HG03460 (cell line): ENCODE measurements around the gene RABGAP1L.
A peak's percentile ranks its signal among the peaks of the same experiment; 100 is the strongest.

Experiments used
- ATAC-seq: cut with Tn5 transposase; IDR thresholded peaks from one replicate; pipeline ENCODE4 v1.9.1; 2021; ENCODE audit not compliant: unreplicated experiment

RABGAP1L gene

GRCh38 chr1:174953285-174954072 is 794.2 kb downstream of the RABGAP1L start:
- no peak for ATAC-seq

DNA sequence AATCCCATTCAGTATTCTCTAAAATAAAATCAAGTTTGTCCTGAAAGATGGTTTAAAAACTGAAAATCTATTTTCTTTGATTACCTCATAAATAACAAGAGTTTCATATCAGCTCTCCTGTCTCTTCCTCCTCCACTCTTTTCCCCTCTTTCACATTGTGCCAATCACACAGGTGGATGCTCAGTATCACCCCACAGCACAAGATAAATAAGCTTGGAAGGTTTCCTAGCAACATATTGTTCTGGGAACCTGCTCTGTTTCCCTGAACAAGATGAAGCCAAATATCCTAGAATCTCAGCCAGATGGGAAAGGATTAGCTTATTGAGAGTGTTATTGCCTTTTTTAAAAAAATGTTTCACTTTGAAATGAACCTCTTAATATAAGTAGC is 794.7 kb downstream of the RABGAP1L start:
- no peak for ATAC-seq

- ATAC-seq, result no peak
Measured at GRCh38 chr1:174954671-174955669, 795.6 kb downstream of the RABGAP1L start.

GRCh38 chr1:174956086-174956485 is 796.8 kb downstream of the RABGAP1L start:
- no peak for ATAC-seq

DNA sequence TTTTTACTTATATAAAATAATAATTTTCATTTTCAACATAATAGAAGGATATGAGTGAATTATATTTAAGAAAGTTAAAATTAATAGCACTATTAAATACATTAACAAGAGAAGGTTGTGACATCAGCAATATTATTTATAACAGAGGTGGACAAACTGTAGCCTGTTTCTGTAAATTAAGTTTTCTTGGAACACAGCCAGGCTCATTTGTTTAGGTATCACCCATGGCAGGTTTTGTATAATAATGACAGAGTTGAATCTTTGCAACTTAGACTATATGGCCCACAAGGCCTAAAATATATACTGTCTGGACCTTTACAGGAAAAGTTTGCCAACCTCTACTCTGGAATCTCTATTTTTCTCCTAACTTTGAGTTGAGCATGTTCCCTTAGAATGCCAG is 797.7 kb downstream of the RABGAP1L start:
- no peak for ATAC-seq

- no peak for ATAC-seq
Measured at GRCh38 chr1:174957829-174958228, 798.5 kb downstream of the RABGAP1L start.

- ATAC-seq, result no peak
Measured at GRCh38 chr1:174958396-174958795, 799.1 kb downstream of the RABGAP1L start.

GRCh38 chr1:174960362-174960761 is 801.0 kb downstream of the RABGAP1L start:
- no peak for ATAC-seq

DNA sequence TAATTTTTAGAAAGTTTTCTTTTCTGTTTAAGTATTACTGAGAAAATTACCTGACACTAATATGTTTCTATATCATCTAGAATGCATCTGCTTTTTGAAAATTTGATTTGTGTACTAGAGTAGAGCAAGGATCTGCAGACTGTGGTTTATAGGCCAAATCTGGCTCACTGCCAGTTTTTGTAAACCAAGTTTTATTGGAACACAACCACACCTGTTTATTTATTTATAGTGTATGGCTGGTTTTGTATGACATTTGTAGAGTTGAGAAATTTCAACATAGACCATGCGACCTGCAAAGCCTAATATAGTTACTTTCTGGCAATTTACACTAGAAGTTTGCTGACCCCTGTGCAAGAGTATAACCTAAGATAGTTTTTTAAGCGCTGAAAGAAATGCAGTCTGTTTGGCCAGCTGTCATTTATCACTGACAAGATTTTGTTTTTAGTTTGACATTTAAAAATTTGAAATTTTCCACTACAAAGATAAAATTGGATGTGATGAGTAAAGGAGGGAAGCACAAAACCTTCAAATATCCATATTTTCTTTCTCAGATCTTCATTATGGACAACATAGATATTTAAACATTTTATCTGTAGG is 804.3 kb downstream of the RABGAP1L start:
- ATAC-seq, result no peak

- no peak for ATAC-seq
Measured at GRCh38 chr1:174964261-174964971, 805.1 kb downstream of the RABGAP1L start.

- no peak for ATAC-seq
Measured at GRCh38 chr1:174964972-174965361, 805.6 kb downstream of the RABGAP1L start.

GRCh38 chr1:174965362-174966007 is 806.2 kb downstream of the RABGAP1L start:
- no peak for ATAC-seq

- no peak for ATAC-seq
Measured at GRCh38 chr1:174966008-174966572, 806.8 kb downstream of the RABGAP1L start.

DNA sequence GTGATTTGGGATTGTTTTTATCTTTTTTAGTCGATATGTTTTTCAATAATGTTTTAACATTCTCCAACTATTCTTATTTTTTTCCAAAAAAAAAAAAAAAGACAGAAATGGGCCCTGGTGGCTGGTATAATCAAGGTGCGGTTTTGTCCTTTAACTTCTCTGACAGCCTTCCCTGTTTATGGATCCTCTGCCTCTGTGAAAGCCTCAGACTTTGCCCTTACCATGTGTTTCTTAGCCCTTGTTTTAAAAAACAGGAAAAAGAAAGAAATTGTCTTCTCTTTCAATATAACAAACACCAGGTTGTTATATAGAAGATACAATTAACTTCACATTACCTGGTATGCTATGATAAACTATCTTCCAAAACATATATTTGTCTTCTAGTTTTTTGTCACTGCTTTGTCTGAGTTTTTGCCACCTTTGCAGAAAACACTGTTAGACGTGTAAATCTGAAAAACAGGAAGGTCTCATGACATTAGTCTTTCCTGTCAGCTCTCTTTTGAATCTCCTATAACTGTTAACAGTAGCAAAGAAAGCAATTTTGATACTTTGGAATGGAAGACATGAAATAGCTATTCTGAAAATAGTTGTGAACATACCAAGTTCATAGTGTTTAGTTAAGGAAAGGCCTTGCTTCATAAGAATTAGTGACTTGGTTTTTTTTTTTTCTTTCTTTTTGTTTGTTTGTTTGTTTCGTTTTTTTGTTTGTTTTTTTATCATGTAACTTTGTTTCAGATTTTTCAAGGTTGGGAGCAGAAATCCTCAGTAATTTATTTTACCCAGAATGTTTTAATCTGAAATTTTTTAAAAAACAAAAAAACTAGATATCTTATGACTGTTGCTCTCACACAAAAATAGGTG is 808.8 kb downstream of the RABGAP1L start:
- ATAC-seq, result no peak

DNA sequence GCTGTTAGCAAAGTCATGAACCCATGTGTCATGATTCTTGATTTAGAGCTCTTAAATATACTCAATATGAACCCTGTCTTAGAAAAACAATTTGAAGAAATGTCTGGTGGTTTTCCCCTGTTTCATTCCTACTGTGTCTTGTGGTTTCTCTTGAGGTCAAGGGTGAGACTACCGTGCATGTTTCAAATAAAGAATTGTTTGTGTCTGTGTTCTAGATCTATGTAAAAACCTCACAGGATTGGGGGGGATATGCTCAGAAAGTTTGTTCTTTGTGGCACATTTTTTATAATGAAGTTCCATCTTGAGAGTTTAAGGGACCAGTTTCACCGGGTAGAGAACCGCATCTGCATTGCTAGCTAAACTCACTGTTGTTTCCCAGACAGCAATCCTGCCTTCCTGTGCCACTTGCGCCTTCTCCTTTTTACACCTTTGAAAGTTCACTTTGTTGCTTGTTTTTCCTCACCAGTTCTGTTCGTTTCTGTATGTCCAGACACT is 809.5 kb downstream of the RABGAP1L start:
- ATAC-seq, result peak; percentile 68

DNA sequence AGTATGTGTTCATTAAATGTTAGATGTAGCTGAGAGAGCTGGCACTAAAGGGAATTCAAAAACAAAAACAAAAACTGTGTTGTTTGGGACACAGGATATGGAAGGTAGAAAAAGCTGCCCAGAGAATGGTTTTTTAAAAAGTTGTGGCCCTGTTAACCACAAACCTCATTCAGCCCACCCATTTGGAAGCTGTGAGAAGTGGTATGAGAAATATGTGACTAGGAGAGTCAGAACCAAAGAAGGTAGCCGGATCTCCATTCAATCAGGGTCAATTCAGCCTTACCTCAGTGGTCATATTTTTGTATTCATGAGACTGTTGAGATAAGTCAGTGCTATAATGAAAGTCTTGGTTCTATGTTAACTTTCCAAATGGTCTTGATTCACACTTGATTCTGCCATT is 810.7 kb downstream of the RABGAP1L start:
- peak; percentile 51 for ATAC-seq

DNA sequence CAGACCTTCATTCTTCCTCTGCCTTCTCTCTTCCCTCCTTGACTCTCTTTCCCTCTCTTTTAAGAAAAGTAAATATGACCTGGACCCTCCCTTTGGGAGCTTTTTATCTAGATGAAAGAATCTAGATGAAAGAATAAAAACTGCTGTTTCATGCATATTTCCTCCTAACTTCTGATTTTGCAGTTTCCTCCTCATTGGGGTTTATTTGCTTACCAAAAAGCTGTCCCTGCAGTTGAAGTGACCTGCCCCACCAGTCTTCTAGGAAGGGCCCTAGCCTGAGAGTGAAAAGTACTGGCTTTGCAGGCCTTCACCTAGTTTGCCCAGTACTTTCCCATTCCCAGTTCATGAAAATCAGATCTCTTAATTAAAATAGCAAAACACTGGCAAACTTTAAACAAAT is 812.1 kb downstream of the RABGAP1L start:
- no peak for ATAC-seq

- no peak for ATAC-seq
Measured at GRCh38 chr1:174971902-174972301, 812.6 kb downstream of the RABGAP1L start.

DNA sequence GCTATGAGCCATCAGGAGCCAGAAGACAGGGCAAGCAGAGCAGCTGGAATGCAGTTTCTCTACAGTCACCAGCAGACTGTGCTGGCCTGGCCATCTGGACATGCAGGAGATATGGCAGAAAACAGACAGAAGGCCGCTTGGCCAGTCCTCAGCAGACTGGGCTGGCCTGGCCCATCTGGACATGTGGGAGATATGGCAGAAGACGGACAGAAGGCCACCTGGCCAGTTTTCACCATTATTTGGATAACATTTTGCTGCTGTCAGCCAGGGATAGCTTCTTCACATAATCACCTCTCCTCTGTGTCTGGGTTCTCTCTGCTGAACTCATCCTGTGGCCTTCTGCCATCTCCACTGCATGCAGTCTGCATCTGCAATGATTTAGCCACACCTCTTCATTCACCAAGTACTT is 815.4 kb downstream of the RABGAP1L start:
- no peak for ATAC-seq
